ENCODE results near the gene FOXS1.
A peak's percentile ranks its signal among the peaks of the same experiment; 100 is the strongest.

The FOXS1 gene

GRCh38 chr20:31845300-31845863 is at the start of gene FOXS1:
FOXS1 (minus strand) TSS chr20:31845604; CDS start chr20:31845542, 62 bp downstream.
- TF ChIP-seq USF1 (IDR thresholded peaks at IDR 0.05) (no peak), YY1 (IDR thresholded peaks at IDR 0.05; ENCODE audit: low read depth) (no peak), ZBTB7A (IDR thresholded peaks at IDR 0.05; ENCODE audit: low read depth) (no peak), RAD21 (IDR thresholded peaks at IDR 0.05; ENCODE audit: low read depth) (peak; percentile 4; the same call in 1 of the 2 replicates), MAX (IDR thresholded peaks at IDR 0.05) (no peak), TCF12 (IDR thresholded peaks at IDR 0.05; ENCODE audit: low read depth) (0 out of 2 replicates have a peak, but pooled peaks have one; percentile 41), CEBPB (IDR thresholded peaks at IDR 0.05) (no peak)

- no peak for TF ChIP-seq CREB1 (IDR thresholded peaks at IDR 0.05; ENCODE audit: low read depth)
- no peak for TF ChIP-seq TCF12 (IDR thresholded peaks at IDR 0.05; ENCODE audit: low read depth)
- TF ChIP-seq REST (IDR thresholded peaks at IDR 0.05; ENCODE audit: low read depth): no peak
- no peak for TF ChIP-seq YY1 (IDR thresholded peaks at IDR 0.05; ENCODE audit: low read depth)
- no peak for TF ChIP-seq FOXM1 (IDR thresholded peaks at IDR 0.05; ENCODE audit: borderline replicate concordance, low read depth)
- TF ChIP-seq TAF1 (IDR thresholded peaks at IDR 0.05; ENCODE audit: low read depth): no peak
- TF ChIP-seq MAX (IDR thresholded peaks at IDR 0.05): no peak
- no peak for TF ChIP-seq CEBPB (IDR thresholded peaks at IDR 0.05)
- TF ChIP-seq RAD21 (IDR thresholded peaks at IDR 0.05; ENCODE audit: low read depth): no peak
- no peak for TF ChIP-seq EGR1 (IDR thresholded peaks at IDR 0.05)
- no peak for TF ChIP-seq USF1 (IDR thresholded peaks at IDR 0.05)
- TF ChIP-seq NFIC (IDR thresholded peaks at IDR 0.05): no peak
- no peak for TF ChIP-seq TEAD4 (IDR thresholded peaks at IDR 0.05)
These were observed 45.2 kb upstream of the FOXS1 start for GRCh38 chr20:31890646-31891045.

- TF ChIP-seq MAX (IDR thresholded peaks at IDR 0.05) (no peak), REST (IDR thresholded peaks at IDR 0.05; ENCODE audit: low read depth) (no peak), EGR1 (IDR thresholded peaks at IDR 0.05) (no peak), CREB1 (IDR thresholded peaks at IDR 0.05; ENCODE audit: low read depth) (no peak), YY1 (IDR thresholded peaks at IDR 0.05; ENCODE audit: low read depth) (no peak), TEAD4 (IDR thresholded peaks at IDR 0.05) (no peak), FOXM1 (IDR thresholded peaks at IDR 0.05; ENCODE audit: borderline replicate concordance, low read depth) (no peak), CEBPB (IDR thresholded peaks at IDR 0.05) (no peak), TAF1 (IDR thresholded peaks at IDR 0.05; ENCODE audit: low read depth) (no peak)
These were observed 38.4 kb upstream of the FOXS1 start for GRCh38 chr20:31883829-31884228.

- TF ChIP-seq YY1 (IDR thresholded peaks at IDR 0.05; ENCODE audit: low read depth) (no peak), REST (IDR thresholded peaks at IDR 0.05; ENCODE audit: low read depth) (no peak)
These were observed 36.5 kb upstream of the FOXS1 start for GRCh38 chr20:31881945-31882344.
